ENCODE measurements around the gene VWA5B2.

Gene VWA5B2

DNA sequence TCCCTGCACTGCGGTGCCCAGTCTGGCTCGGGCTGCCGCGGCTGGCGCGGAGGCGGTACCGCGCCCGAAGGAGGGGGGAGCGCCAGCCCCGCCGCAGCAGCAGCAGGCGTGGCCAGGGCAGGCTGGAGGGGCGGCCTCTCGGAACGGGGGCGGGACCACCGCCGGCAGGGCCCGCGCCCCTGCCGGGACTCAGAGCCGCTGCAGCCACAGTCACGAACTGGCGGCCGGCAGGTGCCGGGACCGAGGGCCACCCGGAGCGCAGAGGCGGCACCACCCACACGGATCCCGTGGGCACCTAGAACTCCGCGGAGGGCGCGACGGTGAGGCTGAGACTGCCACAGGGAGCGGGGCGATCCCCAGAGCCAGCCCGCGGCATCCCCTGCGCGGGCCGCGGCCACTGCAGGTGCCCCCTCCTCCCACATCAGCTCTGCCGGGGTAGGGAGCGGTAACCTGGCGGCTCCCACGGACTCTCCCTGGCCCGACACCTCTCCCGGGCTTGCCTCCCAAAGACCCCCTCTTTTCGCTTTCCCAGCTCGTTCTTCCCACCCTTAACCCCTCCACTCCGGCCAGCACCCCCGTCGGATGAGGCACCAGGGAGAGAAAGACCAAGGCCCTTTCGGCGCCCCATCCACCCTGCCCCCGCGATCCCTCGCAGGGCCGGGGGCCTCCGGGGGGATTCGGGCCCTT lies at the start of gene VWA5B2:
Gene VWA5B2, plus strand, starts transcription at position 192 of the 687 bp plus-strand sequence. CDS start 944 bp downstream, outside the sequence.
- DNase-seq (ENCODE audit: low spot score): peak; percentile 97
- FAIRE-seq: peak; percentile 97

DNA sequence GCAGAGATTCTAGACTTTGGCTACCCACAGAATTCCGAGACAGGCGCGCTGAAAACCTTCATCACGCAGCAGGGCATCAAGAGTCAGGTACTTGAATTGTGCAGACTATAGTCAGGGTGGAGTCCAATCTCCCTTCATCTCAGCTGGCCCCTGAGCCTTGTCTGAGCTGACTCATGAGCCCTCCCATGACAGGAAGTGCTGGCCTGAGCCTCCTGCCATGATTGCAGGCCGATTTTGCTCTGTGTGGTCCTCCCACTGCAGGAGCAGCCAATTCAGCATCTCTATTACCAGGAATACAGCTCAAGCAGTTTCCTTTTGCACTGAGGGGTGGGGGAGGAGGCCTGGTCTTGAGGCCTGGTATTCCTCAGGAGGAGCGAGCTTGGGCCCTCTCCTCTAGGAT lies 49.2 kb upstream of the VWA5B2 start:
- no peak for FAIRE-seq

DNA sequence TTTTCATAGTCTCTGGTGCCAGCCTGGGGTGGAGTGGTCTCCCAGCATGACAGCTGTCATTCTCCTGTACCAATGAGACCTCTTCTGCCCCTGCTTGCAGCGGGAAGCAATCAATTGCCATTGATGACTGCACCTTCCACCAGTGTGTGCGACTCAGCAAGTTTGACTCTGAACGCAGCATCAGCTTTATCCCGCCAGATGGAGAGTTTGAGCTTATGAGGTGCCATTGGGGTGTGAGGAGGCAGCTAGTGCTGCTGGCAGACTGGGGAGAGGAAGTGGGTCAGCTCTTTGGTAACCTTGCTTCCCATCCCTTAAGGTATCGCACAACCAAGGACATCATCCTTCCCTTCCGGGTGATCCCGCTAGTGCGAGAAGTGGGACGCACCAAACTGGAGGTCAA lies 47.8 kb upstream of the VWA5B2 start:
- no peak for FAIRE-seq
- no peak for DNase-seq (ENCODE audit: low spot score)

More for the DNA sequence above, 49.2 kb upstream of the VWA5B2 start:
- DNase-seq (ENCODE audit: low spot score): no peak

DNA sequence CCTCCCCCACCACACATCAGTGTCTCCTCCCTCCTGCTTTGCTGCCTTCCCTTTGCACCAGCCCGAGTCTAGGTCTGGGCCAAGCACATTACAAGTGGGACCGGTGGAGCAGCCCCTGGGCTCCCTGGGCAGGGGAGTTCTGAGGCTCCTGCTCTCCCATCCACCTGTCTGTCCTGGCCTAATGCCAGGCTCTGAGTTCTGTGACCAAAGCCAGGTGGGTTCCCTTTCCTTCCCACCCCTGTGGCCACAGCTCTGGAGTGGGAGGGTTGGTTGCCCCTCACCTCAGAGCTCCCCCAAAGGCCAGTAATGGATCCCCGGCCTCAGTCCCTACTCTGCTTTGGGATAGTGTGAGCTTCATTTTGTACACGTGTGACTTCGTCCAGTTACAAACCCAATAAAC lies 45.7 kb upstream of the VWA5B2 start:
- DNase-seq (ENCODE audit: low spot score) (no peak), FAIRE-seq (no peak)

DNA sequence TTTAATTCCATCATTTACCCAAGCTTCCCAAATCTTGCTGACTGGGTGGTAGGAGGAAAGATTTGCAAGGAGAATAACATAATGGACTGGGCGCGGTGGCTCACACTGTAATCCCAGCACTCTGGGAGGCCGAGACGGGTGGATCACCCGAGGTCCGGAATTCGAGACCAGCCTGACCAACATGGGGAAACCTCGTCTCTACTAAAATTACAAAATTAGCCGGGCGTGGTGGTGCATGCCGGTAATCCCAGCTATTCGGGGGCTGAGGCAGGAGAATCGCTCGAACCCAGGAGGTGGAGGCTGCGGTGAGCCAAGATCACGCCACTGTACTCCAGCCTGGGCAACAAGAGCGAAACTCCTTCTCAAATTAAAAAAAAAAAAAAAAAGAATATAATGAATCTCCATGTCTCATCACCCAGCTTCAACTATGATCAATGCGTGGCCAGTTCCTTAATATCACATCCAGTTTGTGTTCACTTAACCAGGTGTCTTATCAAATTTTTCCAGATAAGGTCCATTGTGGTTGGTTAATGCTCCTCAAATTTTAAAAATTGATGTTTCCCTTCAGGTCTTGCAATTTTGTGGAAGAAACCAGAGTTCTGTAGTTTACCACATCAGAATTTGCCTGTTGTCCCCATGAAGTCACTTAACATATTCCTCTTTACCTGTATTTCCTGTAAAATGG lies 44.7 kb upstream of the VWA5B2 start:
- no peak for FAIRE-seq

DNA sequence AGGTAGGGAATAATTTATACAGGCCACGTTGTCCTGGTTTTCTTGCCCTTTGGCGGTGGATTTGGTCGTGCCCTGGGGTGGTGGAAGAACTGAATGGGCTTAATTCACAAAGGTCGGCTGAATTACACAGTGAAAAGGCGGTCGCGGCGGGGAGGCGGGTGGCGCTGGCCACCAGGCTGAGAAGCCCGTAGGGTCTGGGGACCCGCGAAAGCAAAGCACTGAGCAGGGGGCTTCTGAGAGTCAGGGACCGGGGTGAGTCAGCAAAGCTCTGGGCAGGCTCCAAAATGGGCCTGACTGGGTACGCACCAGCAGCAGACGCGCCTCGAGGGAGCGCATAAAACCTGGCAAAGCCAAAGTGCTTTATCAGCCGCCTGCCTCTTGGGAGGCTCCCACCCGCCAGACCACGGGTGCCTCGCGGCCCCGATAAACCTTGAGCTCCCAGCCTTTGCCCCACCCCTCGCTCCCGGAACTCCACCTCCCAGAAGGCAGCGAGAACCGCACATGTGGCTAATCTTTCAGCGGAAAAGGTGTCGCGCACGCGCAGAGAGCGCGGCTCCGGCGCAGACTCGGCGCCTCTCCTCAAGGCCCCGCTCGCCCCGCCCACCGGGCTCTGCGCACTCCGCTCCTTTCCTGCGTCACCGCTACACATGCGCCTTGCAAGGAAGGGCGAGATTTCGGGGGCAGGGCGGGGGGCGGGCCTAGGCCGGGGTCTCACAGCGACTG lies 43.8 kb upstream of the VWA5B2 start:
- DNase-seq (ENCODE audit: low spot score): peak; percentile 99
- peak; percentile 59 for FAIRE-seq

More for the DNA sequence above, 44.7 kb upstream of the VWA5B2 start:
- DNase-seq (ENCODE audit: low spot score): no peak

DNA sequence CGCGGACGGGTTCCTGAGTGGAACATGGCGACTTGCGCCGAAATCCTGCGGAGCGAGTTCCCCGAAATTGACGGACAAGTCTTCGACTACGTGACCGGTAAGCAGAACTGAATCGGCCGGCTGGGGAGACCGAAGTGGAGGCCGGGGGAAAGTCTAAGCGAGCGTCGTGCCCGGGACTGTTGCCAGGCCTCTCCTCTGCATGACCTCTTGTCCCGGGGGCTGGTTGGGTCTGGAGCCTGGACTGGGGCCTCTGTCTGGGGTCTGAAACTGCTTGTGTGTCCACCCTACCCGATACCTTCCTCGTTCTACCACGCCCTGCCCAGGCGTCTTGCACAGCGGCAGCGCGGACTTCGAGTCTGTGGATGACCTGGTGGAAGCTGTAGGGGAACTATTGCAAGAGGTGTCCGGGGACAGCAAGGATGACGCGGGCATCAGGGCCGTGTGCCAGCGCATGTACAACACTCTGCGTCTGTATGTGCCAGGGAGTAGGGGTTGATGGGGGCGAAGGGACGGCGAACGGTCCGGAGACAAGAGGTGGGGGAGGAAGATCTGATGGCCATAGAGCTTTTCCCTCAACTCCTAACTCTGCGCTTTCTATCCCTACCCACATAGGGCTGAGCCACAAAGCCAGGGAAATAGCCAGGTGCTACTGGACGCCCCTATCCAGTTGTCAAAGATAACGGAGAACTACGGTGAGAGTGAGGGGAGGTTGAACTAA lies 43.0 kb upstream of the VWA5B2 start, which contains the start of gene ABCF3:
Gene ABCF3, plus strand, starts transcription at position 16 of the 718 bp plus-strand sequence. Its CDS starts 9 bp downstream, at position 25.
- DNase-seq (ENCODE audit: low spot score): no peak
- no peak for FAIRE-seq

DNA sequence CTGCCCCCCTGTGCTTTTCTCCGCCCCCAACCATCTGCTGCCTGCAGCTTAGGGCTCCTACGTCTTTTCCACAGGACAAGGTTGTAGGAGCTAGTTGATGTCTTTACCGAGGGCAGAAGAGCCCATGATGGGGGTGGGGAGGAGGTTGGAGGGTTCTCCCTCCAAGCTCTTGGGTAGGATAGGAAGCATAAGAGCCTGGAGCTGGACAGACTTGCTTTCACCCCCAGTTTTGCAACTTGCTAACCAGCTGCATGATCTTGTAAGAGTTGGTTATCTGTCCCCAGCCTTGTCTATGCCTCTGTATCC lies 42.5 kb upstream of the VWA5B2 start:
- DNase-seq (ENCODE audit: low spot score) (no peak), FAIRE-seq (no peak)

DNA sequence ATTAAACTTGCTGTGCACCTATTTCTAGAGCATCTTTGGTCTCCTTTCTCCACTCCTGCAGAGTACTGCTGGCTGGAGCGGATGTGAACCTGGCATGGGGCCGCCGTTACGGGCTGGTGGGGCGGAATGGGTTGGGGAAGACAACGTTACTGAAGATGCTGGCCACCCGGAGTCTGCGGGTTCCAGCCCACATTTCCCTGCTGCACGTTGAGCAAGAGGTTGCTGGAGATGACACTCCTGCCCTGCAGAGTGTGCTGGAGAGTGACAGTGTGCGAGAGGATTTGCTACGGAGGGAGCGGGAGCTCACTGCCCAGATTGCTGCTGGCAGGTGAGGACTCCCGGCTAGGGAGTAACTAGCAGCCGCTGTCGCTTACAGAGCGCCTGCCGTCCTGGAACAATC lies 41.3 kb upstream of the VWA5B2 start:
- FAIRE-seq (no peak), DNase-seq (ENCODE audit: low spot score) (no peak)

DNA sequence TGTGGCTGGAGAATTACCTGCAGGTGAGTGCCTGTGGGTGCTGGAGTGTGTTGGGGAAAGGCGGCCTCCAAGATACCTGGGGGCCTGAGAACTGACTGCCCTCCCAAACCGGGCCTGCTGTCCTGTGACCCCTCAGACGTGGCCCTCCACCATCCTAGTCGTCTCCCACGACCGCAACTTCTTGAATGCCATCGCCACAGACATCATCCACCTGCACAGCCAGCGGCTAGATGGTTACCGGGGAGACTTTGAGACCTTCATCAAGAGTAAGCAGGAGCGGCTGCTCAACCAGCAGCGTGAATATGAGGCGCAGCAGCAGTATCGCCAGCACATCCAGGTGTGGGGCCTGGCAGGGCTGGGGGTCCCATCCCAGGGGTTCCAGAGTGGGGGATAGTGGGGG lies 40.0 kb upstream of the VWA5B2 start:
- DNase-seq (ENCODE audit: low spot score) (no peak), FAIRE-seq (no peak)

DNA sequence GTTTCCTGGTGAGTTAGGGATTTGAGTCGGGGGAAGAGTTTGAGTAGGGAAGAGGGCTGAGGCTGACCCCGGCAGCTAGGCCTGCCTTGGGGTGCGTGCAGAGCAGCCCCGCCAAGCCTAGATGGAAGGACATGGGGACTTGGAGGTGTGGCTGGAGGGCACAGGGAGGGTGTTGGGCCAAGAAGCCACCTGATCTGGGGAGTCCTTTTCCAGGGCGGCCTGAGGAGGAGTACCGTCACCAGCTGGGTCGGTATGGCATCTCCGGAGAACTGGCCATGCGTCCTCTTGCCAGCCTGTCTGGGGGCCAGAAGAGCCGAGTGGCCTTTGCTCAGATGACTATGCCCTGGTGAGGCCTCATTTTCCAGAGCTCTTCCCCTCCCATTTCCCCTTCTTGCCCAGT lies 36.5 kb upstream of the VWA5B2 start:
- DNase-seq (ENCODE audit: low spot score): no peak
- FAIRE-seq: no peak

DNA sequence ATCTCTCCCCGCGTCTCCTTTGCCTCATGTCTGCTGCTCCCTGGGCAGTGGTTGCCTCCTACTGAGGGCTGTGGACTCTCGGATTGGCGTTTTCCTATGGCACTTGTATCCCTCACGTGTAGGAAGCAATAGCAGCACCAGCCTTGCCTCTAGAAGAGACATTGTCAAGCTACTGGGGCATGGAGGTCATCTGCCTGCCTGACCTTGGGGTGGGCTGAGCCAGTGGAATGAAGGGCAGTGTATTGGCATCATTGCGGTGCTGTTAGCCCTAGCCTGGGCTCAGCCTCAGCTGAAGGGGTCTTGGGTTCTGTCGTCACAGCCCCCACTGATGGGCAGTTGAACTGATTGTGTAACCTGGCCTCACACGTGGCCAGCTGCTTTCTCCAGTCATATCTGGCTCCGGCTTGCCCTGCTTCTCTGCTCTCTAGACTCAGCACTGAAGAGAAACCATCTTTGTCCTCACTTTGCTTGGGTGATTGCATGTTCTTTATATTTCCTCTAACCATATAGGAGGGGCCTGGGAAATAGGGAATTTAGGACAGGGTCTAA lies 35.3 kb upstream of the VWA5B2 start:
- DNase-seq (ENCODE audit: low spot score) (no peak), FAIRE-seq (no peak)

DNA sequence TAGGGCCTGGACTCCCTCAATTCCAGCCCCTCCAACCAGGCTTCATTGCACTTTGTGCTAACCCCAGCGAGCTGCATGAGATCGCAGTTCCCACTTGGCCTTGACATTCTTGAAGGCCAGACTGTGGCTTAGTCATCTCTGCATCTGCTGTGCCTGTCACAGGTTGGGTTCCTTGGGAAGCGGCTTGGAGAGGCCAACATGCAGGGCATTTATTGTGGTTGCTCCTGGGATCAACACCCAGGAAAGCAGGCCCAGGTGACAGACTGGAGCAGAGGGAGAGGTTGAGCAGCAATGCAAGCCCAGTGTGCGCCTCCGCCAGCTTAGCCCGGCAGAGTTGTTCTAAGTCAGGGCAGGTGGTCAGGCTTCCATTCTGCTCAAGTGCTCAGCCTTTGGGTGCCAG lies 32.8 kb upstream of the VWA5B2 start:
- no peak for DNase-seq (ENCODE audit: low spot score)
- no peak for FAIRE-seq

DNA sequence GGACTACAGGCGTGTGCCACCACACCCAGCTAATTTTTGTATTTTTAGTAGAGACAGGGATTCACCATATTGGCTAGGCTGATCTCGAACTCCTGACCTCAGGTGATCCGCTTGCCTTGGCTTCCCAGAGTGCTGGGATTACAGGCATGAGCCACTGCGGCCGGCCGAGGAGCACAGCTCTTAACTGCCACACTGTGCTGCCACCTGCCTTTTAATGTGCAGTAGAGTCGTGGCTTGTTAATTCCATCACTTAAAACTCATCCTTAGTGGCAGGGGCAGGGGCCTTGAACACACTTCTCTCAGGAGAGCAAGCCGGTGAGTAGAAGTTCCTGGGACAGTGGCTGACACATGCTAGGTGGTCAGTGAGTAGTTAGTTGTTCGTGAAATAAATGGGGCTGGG lies 30.9 kb upstream of the VWA5B2 start:
- no peak for FAIRE-seq
- no peak for DNase-seq (ENCODE audit: low spot score)

DNA sequence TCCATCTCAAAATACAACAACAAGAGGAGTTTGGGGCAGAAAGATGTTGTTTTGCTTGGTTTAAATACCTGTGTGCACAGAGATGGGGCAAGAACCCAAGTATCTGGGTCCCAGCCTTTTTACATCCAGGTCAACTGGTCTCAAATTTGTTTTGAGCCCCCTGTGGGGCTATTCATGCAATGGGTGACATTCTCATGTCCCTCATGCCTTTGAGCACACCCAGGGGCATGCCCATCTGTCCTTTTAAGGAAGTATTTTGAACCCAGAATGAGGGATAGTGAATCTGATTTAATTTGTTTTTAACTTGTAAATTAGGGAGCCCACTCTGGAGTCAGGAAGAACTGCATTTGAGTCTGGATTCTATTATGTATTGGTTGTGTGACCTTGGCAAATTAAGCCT lies 28.6 kb upstream of the VWA5B2 start:
- no peak for DNase-seq (ENCODE audit: low spot score)
- FAIRE-seq: no peak

DNA sequence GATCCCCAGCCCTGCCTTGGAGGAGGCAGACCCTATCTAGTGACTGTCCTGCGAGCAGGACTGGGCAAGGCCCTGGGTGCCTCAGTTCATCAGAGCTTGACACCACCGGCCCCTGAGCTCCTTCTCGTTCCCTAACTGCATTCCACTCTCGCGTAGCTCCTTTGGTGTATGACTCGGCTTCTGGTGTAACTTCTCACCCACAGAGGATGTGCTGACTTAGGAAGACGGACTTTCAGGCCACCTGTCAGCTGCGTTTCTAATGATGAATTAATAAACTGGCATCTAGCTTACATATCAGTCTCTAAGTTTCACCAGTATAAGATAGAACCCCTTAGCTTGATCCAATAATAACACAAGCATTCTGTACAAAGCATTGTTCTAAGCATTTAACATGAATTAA lies 25.9 kb upstream of the VWA5B2 start:
- DNase-seq (ENCODE audit: low spot score): no peak

DNA sequence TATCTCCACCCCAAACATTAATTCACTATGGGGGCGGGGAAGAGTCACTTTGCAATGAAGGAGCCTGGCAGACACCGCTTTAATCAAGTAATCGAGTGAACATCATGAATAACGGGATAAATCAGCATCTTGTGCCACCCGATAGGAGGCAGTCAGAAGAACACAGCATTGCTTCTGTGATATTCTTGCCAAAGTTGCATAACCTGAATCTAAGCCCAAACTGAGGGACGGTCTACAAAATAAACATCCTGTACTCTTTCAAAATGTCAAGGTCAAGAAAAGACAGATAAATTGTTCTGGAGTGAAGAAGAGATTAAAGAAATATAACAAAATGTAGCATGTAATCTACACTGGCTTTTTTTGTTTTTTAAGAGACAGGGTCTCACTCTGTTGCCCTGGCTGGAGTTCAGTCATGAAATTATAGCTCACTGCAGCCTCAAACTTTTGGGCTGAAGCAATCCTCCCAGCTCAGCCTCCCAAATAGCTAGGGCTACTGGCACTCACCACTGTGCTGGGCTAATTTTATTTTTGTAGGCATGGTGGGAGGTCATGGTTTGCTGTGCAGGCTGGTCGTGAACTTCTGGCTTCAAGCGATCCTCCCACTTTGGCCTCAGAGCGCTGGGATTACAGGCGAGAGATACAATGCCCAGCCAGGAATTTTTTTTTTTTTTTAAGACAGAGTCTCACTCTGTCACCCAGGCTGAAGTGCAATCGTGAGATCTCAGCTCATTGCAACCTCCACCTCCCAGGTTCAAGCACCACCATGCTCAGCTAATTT lies 20.1 kb upstream of the VWA5B2 start:
- no peak for FAIRE-seq
- DNase-seq (ENCODE audit: low spot score): no peak

More for the DNA sequence above, 25.9 kb upstream of the VWA5B2 start:
- no peak for FAIRE-seq

DNA sequence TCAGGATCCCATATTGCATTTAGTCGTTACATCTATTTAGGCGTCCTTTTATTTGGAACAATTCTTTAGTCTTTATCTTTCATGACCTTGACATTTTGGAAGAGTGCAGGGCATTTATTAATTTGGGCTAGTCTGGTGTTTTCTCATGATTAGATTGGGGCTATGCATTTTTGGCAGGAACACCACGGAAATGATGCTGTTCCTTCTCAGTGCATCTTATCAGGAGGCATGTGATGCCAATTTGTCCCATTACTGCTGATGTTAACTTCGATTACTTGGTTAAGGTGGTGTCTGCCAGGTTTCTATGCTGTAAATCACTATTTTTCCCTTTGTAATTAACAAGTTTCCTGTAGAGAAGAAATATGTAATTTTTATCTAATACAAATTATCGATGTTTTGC lies 18.1 kb upstream of the VWA5B2 start:
- DNase-seq (ENCODE audit: low spot score) (no peak), FAIRE-seq (no peak)

DNA sequence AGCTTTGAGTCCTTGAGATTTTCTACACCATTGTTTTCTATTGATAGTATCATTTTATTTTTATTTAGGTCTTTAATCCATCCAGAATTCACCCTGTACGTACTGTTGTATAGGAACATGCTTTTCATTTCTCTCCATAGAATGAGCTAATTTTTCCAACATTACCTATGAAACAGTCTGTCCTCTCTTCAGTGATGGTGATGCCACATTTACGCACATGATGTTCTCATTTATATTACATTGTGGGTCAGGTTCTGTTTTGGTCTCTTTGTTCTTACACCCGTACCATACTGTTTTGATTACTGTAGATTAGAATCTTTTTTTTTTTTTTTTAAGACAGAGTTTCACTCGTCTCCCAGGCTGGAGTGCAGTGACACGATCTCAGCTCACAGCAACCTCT lies 17.7 kb upstream of the VWA5B2 start:
- FAIRE-seq: no peak

DNA sequence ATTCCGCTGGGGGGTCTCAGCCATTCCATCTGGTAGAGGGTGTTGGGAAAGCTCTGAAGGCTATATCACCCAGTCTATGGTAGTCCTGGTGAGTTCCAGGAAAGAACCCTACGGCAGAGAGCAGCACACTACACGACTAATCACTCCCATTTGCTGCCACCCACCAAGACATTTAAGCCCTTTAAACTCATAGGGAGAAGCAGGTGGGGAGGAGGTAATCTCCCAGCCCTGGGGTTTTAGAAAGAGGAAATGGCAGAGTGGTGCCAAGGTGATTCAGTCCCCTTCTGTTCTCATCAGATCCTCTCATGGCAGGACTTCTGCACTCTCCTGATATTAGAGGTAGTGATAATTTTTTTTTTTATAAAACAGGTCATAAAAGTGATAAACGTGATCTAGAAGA lies 10.6 kb upstream of the VWA5B2 start:
- DNase-seq (ENCODE audit: low spot score) (no peak), FAIRE-seq (no peak)

More for the DNA sequence above, 17.7 kb upstream of the VWA5B2 start:
- no peak for DNase-seq (ENCODE audit: low spot score)

DNA sequence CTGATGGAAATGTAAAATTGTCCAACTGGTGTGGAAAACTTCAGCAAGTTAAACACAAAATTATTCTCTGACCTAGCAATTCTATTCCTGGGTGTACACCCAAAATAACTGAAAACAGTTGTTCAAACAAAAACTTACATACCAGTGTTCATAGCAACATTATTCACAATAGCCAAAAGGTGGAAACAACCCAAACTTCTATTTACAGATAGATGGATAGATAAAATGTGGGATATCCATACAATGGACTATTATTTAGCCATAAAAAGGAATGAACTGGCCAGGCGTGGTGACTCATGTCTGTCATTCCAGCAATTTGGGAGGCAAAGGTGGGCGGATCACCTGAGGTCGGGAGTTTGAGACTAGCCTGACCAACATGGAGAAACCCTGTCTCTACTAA lies 6.9 kb upstream of the VWA5B2 start:
- no peak for FAIRE-seq
- no peak for DNase-seq (ENCODE audit: low spot score)

Measured in urothelium cell line (cell line).